Measurements from ENCODE around the gene KIF16B.
A peak's percentile ranks its signal among the peaks of the same experiment; 100 is the strongest.

The KIF16B gene

GRCh38 chr20:16387666-16388065, 185.6 kb downstream of the KIF16B start:
- H3K27ac ChIP-seq (replicated peaks), result no peak overlapping the region
- H3K4me3 ChIP-seq (replicated peaks; ENCODE audit: insufficient read depth, low read length), result no peak overlapping the region
- H3K27me3 ChIP-seq (ENCODE audit: insufficient read depth, poor library complexity, severe bottlenecking), result no peaks in the 10 kb centered on the region
- TF ChIP-seq POLR2AphosphoS5 (IDR thresholded peaks at IDR 0.05; ENCODE audit: low read depth), result no peak
- no peak for TF ChIP-seq CTCF (IDR thresholded peaks at IDR 0.05; ENCODE audit: insufficient read depth, low read length)
- no peak for TF ChIP-seq GABPA (IDR thresholded peaks at IDR 0.05; ENCODE audit: low read depth)
- no peak for TF ChIP-seq REST (IDR thresholded peaks at IDR 0.05; ENCODE audit: insufficient replicate concordance, low read depth)
- no peak for TF ChIP-seq SPI1 (IDR thresholded peaks at IDR 0.05; ENCODE audit: borderline replicate concordance, low read depth)
- DNase-seq (ENCODE audit: low read depth in 1 of 2, low spot score in 1 of 2), result peak in 1 of 2 experiments; percentile 12

- no peak for TF ChIP-seq POLR2AphosphoS5 (IDR thresholded peaks at IDR 0.05; ENCODE audit: low read depth)
- TF ChIP-seq REST (IDR thresholded peaks at IDR 0.05; ENCODE audit: insufficient replicate concordance, low read depth), result no peak
- TF ChIP-seq GABPA (IDR thresholded peaks at IDR 0.05; ENCODE audit: low read depth), result no peak
- no peak for TF ChIP-seq CTCF (IDR thresholded peaks at IDR 0.05; ENCODE audit: insufficient read depth, low read length)
- TF ChIP-seq SPI1 (IDR thresholded peaks at IDR 0.05; ENCODE audit: borderline replicate concordance, low read depth), result no peak
Observed at GRCh38 chr20:16385891-16386290, 187.4 kb downstream of the KIF16B start.

GRCh38 chr20:16385462-16385861, 187.8 kb downstream of the KIF16B start:
- no peak for DNase-seq (ENCODE audit: low read depth in 1 of 2, low spot score in 1 of 2)
- Histone ChIP-seq H3K4me3 (replicated peaks; ENCODE audit: insufficient read depth, low read length) (no peak overlapping the region), H3K27ac (replicated peaks) (no peak overlapping the region), H3K27me3 (ENCODE audit: insufficient read depth, poor library complexity, severe bottlenecking) (no peaks in the 10 kb centered on the region)
- TF ChIP-seq GABPA (IDR thresholded peaks at IDR 0.05; ENCODE audit: low read depth), result no peak

More at GRCh38 chr20:16385891-16386290, 187.4 kb downstream of the KIF16B start:
- H3K4me3 ChIP-seq (replicated peaks; ENCODE audit: insufficient read depth, low read length), result no peak overlapping the region
- H3K27me3 ChIP-seq (ENCODE audit: insufficient read depth, poor library complexity, severe bottlenecking), result no peaks in the 10 kb centered on the region
- H3K27ac ChIP-seq (replicated peaks), result no peak overlapping the region
- DNase-seq (ENCODE audit: low read depth in 1 of 2, low spot score in 1 of 2), result no peak

- Histone ChIP-seq H3K27me3 (ENCODE audit: insufficient read depth, poor library complexity, severe bottlenecking) (no peaks in the 10 kb centered on the region), H3K4me3 (replicated peaks; ENCODE audit: insufficient read depth, low read length) (no peak overlapping the region), H3K27ac (replicated peaks) (no peak overlapping the region)
- DNase-seq (ENCODE audit: low read depth in 1 of 2, low spot score in 1 of 2), result no peak
- TF ChIP-seq REST (IDR thresholded peaks at IDR 0.05; ENCODE audit: insufficient replicate concordance, low read depth), result no peak
- no peak for TF ChIP-seq GABPA (IDR thresholded peaks at IDR 0.05; ENCODE audit: low read depth)
- TF ChIP-seq SPI1 (IDR thresholded peaks at IDR 0.05; ENCODE audit: borderline replicate concordance, low read depth), result no peak
- no peak for TF ChIP-seq CTCF (IDR thresholded peaks at IDR 0.05; ENCODE audit: insufficient read depth, low read length)
- no peak for TF ChIP-seq POLR2AphosphoS5 (IDR thresholded peaks at IDR 0.05; ENCODE audit: low read depth)
Observed at GRCh38 chr20:16381444-16381843, 191.8 kb downstream of the KIF16B start.
